ENCODE results near the gene AGPAT3. TPM values are rescaled to one million over a fixed set of nuclear protein-coding genes. Genes with fewer than 3 reads are reported as not detected.

AGPAT3 gene
- polyA plus RNA-seq, 1 donor, result 83.0 TPM

GRCh38 chr21:43979654-43980053 is 114.6 kb downstream of the AGPAT3 start:
- Histone ChIP-seq H3K9me3 (ENCODE audit: control insufficient read depth, low read depth, low read length) (peaks cover 7% of the 10 kb centered on the region), H3K4me3 (ENCODE audit: low read length) (no peak overlapping the region), H3K4me1 (ENCODE audit: control insufficient read depth, insufficient read depth, low read length) (peaks cover 4% of the 10 kb centered on the region), H3K27me3 (ENCODE audit: control insufficient read depth, insufficient read depth, low read length) (no peaks in the 10 kb centered on the region), H3K36me3 (ENCODE audit: control insufficient read depth, insufficient read depth, low read length) (peaks cover 53% of the 10 kb centered on the region), H3K27ac (ENCODE audit: low read length) (no peak overlapping the region)
- DNase-seq, result no peak
- no CpG with 5 or more reads among the region's 7 CpGs for WGBS (ENCODE audit: insufficient coverage, low lambda C conversion rate)

DNA sequence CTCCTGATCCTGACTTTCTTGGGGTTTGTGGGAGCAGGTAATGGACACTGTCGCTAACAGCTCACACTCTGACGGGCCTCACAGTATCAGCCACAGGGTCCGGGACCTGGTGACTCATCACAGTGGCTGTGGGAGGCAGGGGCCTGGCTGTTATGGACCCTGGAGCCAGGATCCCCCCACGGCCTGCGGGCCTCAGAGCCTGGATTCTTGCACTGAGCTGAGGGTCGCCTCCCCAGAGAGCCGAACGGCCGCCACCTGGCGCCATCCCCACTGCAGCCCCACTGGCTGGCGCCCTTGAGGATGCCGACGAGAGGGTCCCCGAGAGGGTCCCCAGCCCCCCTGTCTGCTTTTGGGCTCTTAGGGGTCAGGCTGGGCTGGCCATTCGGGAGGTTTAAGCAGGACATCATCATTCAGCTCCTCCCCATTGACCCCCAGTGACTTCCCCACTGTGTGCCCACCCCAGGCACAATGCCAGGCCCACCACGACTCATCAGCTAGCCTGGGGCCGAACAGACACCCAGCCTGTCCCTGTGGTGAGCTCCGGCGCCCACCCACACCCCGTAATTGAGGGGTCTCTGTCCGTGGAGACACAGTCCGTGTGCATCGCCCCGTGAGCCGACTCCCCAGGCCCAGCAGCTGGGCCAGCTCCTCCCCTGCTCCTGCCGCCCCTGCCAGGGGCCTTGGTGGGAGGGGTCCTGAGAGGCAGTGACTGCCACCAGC is 116.3 kb downstream of the AGPAT3 start:
- H3K27me3 ChIP-seq (ENCODE audit: control insufficient read depth, insufficient read depth, low read length), result peaks cover 4% of the 10 kb centered on the region
- no CpG with 5 or more reads among the region's 26 CpGs for WGBS (ENCODE audit: insufficient coverage, low lambda C conversion rate)
- H3K4me3 ChIP-seq (ENCODE audit: low read length), result no peak overlapping the region
- peaks cover 53% of the 10 kb centered on the region for H3K36me3 ChIP-seq (ENCODE audit: control insufficient read depth, insufficient read depth, low read length)
- peaks cover 3% of the 10 kb centered on the region for H3K9me3 ChIP-seq (ENCODE audit: control insufficient read depth, low read depth, low read length)
- DNase-seq, result no peak
- H3K4me1 ChIP-seq (ENCODE audit: control insufficient read depth, insufficient read depth, low read length), result no peaks in the 10 kb centered on the region
- H3K27ac ChIP-seq (ENCODE audit: low read length), result no peak overlapping the region

- DNase-seq, result no peak
- no peaks in the 10 kb centered on the region for H3K4me1 ChIP-seq (ENCODE audit: control insufficient read depth, insufficient read depth, low read length)
- peaks cover 53% of the 10 kb centered on the region for H3K36me3 ChIP-seq (ENCODE audit: control insufficient read depth, insufficient read depth, low read length)
- no peak overlapping the region for H3K4me3 ChIP-seq (ENCODE audit: low read length)
- peaks cover 3% of the 10 kb centered on the region for H3K9me3 ChIP-seq (ENCODE audit: control insufficient read depth, low read depth, low read length)
- H3K27ac ChIP-seq (ENCODE audit: low read length), result no peak overlapping the region
- H3K27me3 ChIP-seq (ENCODE audit: control insufficient read depth, insufficient read depth, low read length), result peaks cover 6% of the 10 kb centered on the region
- no CpG with 5 or more reads among the region's 13 CpGs for WGBS (ENCODE audit: insufficient coverage, low lambda C conversion rate)
These were observed 116.8 kb downstream of the AGPAT3 start for GRCh38 chr21:43981871-43982210.

DNA sequence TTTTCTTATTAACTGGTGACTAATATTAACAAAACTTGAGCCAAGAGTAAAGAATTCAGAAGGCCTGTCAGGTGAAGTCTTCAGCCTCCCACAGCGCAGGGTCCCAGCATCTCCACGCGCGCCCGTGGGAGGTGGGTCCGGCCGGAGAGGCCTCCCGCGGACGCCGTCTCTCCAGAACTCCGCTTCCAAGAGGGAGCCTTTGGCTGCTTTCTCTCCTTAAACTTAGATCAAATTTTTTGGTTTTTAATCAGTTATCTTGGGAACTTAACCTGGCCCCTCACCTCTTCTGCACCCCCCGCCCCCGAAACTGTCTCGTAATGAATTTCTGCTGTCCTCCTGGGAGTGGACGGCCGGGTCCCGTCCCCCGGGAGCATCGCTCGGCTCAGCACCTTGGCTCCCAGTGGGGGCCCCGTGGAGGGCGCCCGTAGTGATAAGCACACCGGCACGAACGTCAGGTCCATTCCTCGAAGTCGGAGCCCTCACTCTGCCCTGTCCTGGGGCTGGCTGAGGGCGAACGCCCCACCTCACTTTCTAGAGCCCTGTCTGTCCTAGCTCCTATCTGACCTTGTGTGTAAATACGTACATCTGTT is 117.6 kb downstream of the AGPAT3 start:
- H3K9me3 ChIP-seq (ENCODE audit: control insufficient read depth, low read depth, low read length), result peaks cover 3% of the 10 kb centered on the region
- H3K36me3 ChIP-seq (ENCODE audit: control insufficient read depth, insufficient read depth, low read length), result peaks cover 50% of the 10 kb centered on the region
- peaks cover 10% of the 10 kb centered on the region for H3K27me3 ChIP-seq (ENCODE audit: control insufficient read depth, insufficient read depth, low read length)
- no peak for DNase-seq
- H3K27ac ChIP-seq (ENCODE audit: low read length), result no peak overlapping the region
- no peak overlapping the region for H3K4me3 ChIP-seq (ENCODE audit: low read length)
- no peaks in the 10 kb centered on the region for H3K4me1 ChIP-seq (ENCODE audit: control insufficient read depth, insufficient read depth, low read length)
- no CpG with 5 or more reads among the region's 32 CpGs for WGBS (ENCODE audit: insufficient coverage, low lambda C conversion rate)

DNA sequence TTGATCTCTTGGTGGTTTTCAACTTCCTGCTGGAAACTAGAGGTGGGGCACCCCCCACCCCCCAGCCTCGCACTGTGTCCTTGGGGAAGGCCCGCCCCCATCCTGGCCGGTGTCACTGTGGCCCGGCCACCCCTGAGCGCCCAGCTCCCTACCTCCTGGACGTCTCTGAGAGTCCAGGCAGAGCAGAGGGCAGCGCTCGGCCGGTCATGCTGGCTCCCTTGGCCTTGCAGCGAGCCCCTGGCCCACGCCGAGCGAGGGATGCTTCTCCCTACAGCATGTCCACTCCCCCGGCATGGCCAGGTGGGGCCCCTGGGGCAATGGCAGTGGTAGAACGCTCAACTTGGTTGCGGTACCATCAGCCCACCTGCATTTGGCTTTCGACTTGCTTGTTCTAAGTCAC is 118.4 kb downstream of the AGPAT3 start:
- Histone ChIP-seq H3K36me3 (ENCODE audit: control insufficient read depth, insufficient read depth, low read length) (peaks cover 43% of the 10 kb centered on the region), H3K4me1 (ENCODE audit: control insufficient read depth, insufficient read depth, low read length) (no peaks in the 10 kb centered on the region), H3K27ac (ENCODE audit: low read length) (no peak overlapping the region), H3K27me3 (ENCODE audit: control insufficient read depth, insufficient read depth, low read length) (peaks cover 10% of the 10 kb centered on the region), H3K9me3 (ENCODE audit: control insufficient read depth, low read depth, low read length) (peaks cover 3% of the 10 kb centered on the region), H3K4me3 (ENCODE audit: low read length) (no peak overlapping the region)
- DNase-seq, result no peak
- WGBS (ENCODE audit: insufficient coverage, low lambda C conversion rate), result 100% methylated on average over 1 of the region's 17 CpGs

DNA sequence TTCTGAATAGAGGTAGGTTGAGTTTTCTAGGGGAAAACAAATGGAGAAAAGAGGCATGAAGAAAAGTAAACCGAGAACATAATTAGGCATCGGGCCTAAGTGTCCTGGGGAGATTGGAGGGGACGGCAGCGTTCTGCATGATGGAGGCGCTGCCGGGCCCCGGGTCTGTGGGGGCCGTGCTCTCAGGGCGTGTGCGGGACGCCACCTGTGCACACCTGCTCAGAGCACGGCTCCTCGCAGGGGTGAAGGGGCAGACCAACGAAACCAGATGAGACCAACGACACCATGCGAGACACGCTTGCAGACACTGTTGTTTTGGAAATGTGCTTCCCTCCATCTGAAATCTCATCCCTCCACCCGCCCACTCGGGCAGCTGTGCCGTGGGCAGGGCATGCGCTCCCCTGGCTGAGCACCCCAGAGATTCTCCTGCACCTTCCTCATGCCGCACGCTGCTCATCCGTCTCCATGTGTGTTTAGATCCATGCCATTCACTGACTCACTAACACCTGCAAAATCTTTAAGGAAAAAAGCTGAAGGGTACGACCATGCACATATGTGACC is 118.9 kb downstream of the AGPAT3 start:
- DNase-seq, result no peak
- Histone ChIP-seq H3K27me3 (ENCODE audit: control insufficient read depth, insufficient read depth, low read length) (peaks cover 12% of the 10 kb centered on the region), H3K9me3 (ENCODE audit: control insufficient read depth, low read depth, low read length) (peaks cover 3% of the 10 kb centered on the region), H3K27ac (ENCODE audit: low read length) (no peak overlapping the region), H3K4me3 (ENCODE audit: low read length) (no peak overlapping the region), H3K36me3 (ENCODE audit: control insufficient read depth, insufficient read depth, low read length) (peaks cover 39% of the 10 kb centered on the region), H3K4me1 (ENCODE audit: control insufficient read depth, insufficient read depth, low read length) (no peaks in the 10 kb centered on the region)
- 100% methylated on average over 1 of the region's 25 CpGs for WGBS (ENCODE audit: insufficient coverage, low lambda C conversion rate)

DNA sequence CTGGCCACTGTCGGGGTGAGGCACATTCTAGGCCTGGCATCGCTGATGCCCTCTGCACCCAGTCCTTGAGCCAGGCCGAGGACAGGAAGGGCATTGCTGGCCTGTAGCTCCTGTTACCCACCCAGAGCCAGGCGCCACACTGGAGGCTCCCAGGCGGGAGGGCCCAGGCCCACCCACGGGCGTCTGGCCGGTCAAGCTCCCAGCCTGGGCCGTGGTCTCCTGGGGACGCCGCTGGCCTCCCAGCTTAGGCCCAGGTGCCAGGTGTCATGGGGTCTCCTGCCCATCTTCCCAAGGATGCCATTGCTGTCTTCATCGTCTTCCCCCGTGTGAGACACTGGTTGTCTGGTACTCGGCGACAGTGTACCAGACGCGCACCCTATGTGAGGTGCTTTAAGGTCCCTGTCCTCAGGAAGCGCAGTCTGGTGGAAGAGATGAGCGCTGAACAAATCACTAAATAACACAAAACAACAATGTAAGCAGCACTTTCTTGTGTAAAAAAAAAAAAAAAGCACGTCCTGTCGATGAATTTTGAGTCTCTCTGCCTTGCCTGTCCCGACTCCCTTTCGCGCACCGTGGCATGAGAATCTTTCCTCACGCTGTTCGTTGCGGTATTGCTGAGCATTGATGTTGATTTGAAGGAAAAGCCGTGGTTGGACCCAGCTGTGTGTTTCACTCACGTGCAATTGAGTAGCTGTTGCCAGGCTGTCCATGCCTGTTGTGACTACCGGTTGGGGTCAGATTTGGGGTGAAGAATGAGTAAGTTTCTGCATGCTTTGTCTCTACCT is 120.1 kb downstream of the AGPAT3 start:
- Histone ChIP-seq H3K4me1 (ENCODE audit: control insufficient read depth, insufficient read depth, low read length) (no peaks in the 10 kb centered on the region), H3K9me3 (ENCODE audit: control insufficient read depth, low read depth, low read length) (peaks cover 3% of the 10 kb centered on the region), H3K36me3 (ENCODE audit: control insufficient read depth, insufficient read depth, low read length) (peaks cover 33% of the 10 kb centered on the region), H3K27ac (ENCODE audit: low read length) (no peak overlapping the region), H3K27me3 (ENCODE audit: control insufficient read depth, insufficient read depth, low read length) (peaks cover 12% of the 10 kb centered on the region), H3K4me3 (ENCODE audit: low read length) (no peak overlapping the region)
- no CpG with 5 or more reads among the region's 31 CpGs for WGBS (ENCODE audit: insufficient coverage, low lambda C conversion rate)
- no peak for DNase-seq

GRCh38 chr21:43985690-43986251 is 120.7 kb downstream of the AGPAT3 start:
- H3K27me3 ChIP-seq (ENCODE audit: control insufficient read depth, insufficient read depth, low read length), result peaks cover 12% of the 10 kb centered on the region
- peaks cover 3% of the 10 kb centered on the region for H3K9me3 ChIP-seq (ENCODE audit: control insufficient read depth, low read depth, low read length)
- peak in 1 of 2 donors; percentile 18 for DNase-seq
- H3K36me3 ChIP-seq (ENCODE audit: control insufficient read depth, insufficient read depth, low read length), result peaks cover 28% of the 10 kb centered on the region
- WGBS (ENCODE audit: insufficient coverage, low lambda C conversion rate), result no CpG with 5 or more reads among the region's 22 CpGs
- no peak overlapping the region for H3K27ac ChIP-seq (ENCODE audit: low read length)
- no peaks in the 10 kb centered on the region for H3K4me1 ChIP-seq (ENCODE audit: control insufficient read depth, insufficient read depth, low read length)
- H3K4me3 ChIP-seq (ENCODE audit: low read length), result no peak overlapping the region

GRCh38 chr21:43986544-43987451 is 121.8 kb downstream of the AGPAT3 start:
- Histone ChIP-seq H3K36me3 (ENCODE audit: control insufficient read depth, insufficient read depth, low read length) (peaks cover 18% of the 10 kb centered on the region), H3K4me1 (ENCODE audit: control insufficient read depth, insufficient read depth, low read length) (no peaks in the 10 kb centered on the region), H3K9me3 (ENCODE audit: control insufficient read depth, low read depth, low read length) (peaks cover 6% of the 10 kb centered on the region), H3K4me3 (ENCODE audit: low read length) (no peak overlapping the region), H3K27ac (ENCODE audit: low read length) (no peak overlapping the region), H3K27me3 (ENCODE audit: control insufficient read depth, insufficient read depth, low read length) (peaks cover 12% of the 10 kb centered on the region)
- WGBS (ENCODE audit: insufficient coverage, low lambda C conversion rate), result 89% methylated on average over 7 of the region's 22 CpGs
- no peak for DNase-seq
